Measurements from ENCODE around the gene PTPRN2. TPM values are rescaled to one million over a fixed set of nuclear protein-coding genes. Genes with fewer than 3 reads are reported as not detected.

The PTPRN2 gene
- total RNA-seq, 4 donors from 2014 or later: 2.0 to 9.5 (median 2.6) TPM

DNA sequence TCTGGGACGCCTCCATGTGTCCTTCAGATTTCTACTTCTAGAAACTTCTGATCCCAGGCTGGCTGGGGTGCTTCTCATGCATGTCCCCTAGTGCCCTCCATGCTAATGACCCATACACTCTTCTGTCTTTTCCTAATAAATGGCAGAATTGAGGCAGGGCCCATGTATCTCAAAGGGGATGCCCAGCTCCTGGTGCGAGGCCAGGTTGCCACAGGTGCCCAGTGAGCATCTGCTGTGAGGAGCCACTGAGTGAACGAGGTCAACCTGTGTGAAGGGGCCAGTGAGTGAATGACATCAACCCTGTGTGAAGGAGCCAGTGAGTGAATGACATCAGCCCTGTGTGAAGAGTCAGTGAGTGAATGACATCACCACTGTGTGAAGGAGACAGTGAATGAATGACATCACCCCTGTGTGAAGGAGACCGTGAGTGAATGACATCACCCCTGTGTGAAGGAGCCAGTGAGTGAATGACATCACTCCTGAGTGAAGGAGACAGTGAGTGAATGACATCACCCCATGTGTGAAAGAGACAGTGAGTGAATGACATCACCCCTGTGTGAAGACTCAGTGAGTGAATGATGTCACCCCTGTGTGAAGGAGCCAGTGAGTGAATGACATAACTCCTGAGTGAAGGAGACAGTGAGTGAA lies 478.9 kb downstream of the PTPRN2 start:
- DNase-seq (ENCODE audit: low spot score) (no peak), ATAC-seq (ENCODE audit: low FRiP score) (no peak)
- TF ChIP-seq CTCF (IDR thresholded peaks at IDR 0.05): no peak

DNA sequence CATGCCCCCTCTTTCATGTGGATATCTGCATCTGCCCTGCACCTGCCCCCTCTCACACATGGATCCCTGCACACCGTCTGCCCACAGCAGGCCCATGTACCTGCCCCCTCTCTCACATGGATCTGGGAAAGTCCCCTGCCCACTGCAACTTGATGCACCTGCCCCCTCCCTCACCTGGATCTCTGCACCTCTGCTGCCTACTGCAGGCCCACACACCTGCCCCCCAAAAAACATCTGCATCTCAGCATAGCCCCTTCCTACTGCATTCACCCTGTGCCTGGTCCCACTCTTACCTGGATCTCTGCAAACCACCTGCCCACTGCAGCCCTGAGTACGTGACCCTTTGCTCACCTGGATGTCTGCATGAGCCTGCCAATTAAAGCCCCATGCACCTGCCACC lies 479.8 kb downstream of the PTPRN2 start:
- no peak for TF ChIP-seq CTCF (IDR thresholded peaks at IDR 0.05)
- no peak for ATAC-seq (ENCODE audit: low FRiP score)
- DNase-seq (ENCODE audit: low spot score): no peak

GRCh38 chr7:158106272-158106671 lies 481.4 kb downstream of the PTPRN2 start:
- DNase-seq (ENCODE audit: low spot score): no peak
- ATAC-seq (ENCODE audit: low FRiP score): no peak
- no peak for TF ChIP-seq CTCF (IDR thresholded peaks at IDR 0.05)

DNA sequence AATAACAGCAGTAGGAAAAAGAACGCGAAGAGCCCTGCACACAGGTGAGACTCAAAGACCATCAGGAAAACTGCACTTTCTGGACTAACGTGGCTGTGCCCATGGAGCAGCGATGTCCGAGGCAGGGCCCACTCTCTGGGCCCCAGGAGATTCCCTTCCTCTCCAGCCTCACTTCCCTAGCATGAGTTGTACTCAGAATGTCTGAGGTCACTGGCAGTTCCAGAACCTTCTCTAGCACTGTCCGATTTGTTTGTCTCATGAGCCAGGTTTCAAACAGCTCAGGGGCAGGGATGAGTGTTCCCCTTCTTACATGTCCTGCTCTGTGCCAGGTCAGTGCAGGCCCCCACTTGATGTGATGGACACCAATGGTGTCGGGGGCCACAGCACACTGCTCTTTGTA lies 484.2 kb downstream of the PTPRN2 start:
- ATAC-seq (ENCODE audit: low FRiP score) (no peak), DNase-seq (ENCODE audit: low spot score) (no peak)
- TF ChIP-seq CTCF (IDR thresholded peaks at IDR 0.05): no peak

DNA sequence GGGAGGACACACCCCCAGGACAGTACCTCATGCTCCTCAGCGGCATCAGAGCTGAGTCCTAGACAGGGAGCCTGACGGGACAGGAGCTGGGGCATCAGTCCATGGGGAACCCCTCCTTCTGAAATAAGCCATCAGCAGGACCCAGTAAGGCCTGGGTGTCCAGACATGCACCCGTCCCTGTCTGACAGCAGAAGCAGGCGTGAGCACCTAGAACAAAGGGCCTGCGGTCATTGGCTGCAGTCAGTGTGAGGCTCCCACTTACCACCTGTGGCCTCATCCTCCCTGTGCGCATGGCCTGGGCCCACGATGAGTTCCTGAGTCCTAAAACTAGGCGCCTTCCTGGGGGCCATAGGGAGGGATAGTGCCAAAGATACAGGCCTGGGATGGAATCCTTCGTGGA lies 484.7 kb downstream of the PTPRN2 start:
- ATAC-seq (ENCODE audit: low FRiP score): no peak
- no peak for DNase-seq (ENCODE audit: low spot score)
- no peak for TF ChIP-seq CTCF (IDR thresholded peaks at IDR 0.05)

- DNase-seq (ENCODE audit: low spot score) (no peak), ATAC-seq (ENCODE audit: low FRiP score) (no peak)
- no peak for TF ChIP-seq CTCF (IDR thresholded peaks at IDR 0.05)
Observed at GRCh38 chr7:158101821-158102450, 485.7 kb downstream of the PTPRN2 start.

All from omental fat pad (tissue), 4 donors.